ENCODE results near the gene ZGPAT. TPM values are rescaled to one million over a fixed set of nuclear protein-coding genes. Genes with fewer than 3 reads are reported as not detected.

ZGPAT gene
- total and polyA plus RNA-seq, 2 donors (not counting 3 experiments of a cell fraction or from before 2014, with no cell fraction given): 23.1 to 29.3 TPM

- peak; percentile 45 for DNase-seq (ENCODE audit: low read depth, low spot score)
- H3K27ac ChIP-seq (ENCODE audit: insufficient read depth, low read depth, low read length): no peak within 1 kb of the TSS
- no peaks in the 10 kb centered on the region for H3K36me3 ChIP-seq (ENCODE audit: control insufficient read depth in 2 of 2, extremely low read depth in 1 of 2, insufficient read depth in 2 of 2, low read length in 2 of 2)
- dilution Hi-C loops (cut with MboI; ENCODE audit: extremely low pct_ligation_motif_present, low sequenced_read_pairs) (no loop called here), intact Hi-C loops (cut with micrococcal nuclease) (loop anchor here (5.0 kb wide), 1 partner anchor 41 kb away; the partner anchor contains the start of genes LIME1 and SLC2A4RG)
- peak; percentile 49 for FAIRE-seq
- H3K4me2 ChIP-seq (ENCODE audit: insufficient read depth, low read length): no peak within 1 kb of the TSS
- H3K4me1 ChIP-seq (ENCODE audit: control insufficient read depth, extremely low read depth, insufficient read depth, low read length): peaks cover 35% of the 10 kb centered on the region
- no peaks in the 10 kb centered on the region for H4K20me1 ChIP-seq (replicated peaks; ENCODE audit: control insufficient read depth, extremely low read depth, insufficient read depth, low read length)
- H3K9ac ChIP-seq (replicated peaks; ENCODE audit: extremely low read depth, insufficient read depth, low read length): no peak within 1 kb of the TSS
- no peaks in the 10 kb centered on the region for H3K79me2 ChIP-seq (ENCODE audit: control insufficient read depth, insufficient read depth, low read length)
- no peak for TF ChIP-seq MAX (IDR thresholded peaks at IDR 0.05; ENCODE audit: insufficient read depth, insufficient read length)
- peak; percentile 88 for TF ChIP-seq POLR2AphosphoS5 (IDR thresholded peaks at IDR 0.05; ENCODE audit: insufficient read depth, low read depth, low read length)
- TF ChIP-seq POLR2A (IDR thresholded peaks at IDR 0.05; ENCODE audit: low read depth, low read length): peak; percentile 80
- no TSS peak for BruUV-seq (replicated peaks)
- H3K9me3 ChIP-seq (replicated peaks; ENCODE audit: control insufficient read depth, insufficient read depth, low read length): no peaks in the 10 kb centered on the region
- H3K9me1 ChIP-seq (replicated peaks; ENCODE audit: control insufficient read depth, extremely low read depth, insufficient read depth, low read length): no peaks in the 10 kb centered on the region
- no peak within 1 kb of the TSS for H2AFZ ChIP-seq (ENCODE audit: low read depth, low read length)
- peak within 1 kb of the TSS in 2 of 3 experiments; percentile 5 to 34 for H3K4me3 ChIP-seq (replicated peaks in 1 of 3; ENCODE audit: insufficient read depth in 1 of 3, low read depth in 1 of 3, low read length in 3 of 3)
- ChIA-PET POLR2A (interaction anchor here (0.6 kb wide), 1 partner anchor 10 kb away, joined by 3 read pairs; no protein-coding TSS in a partner anchor), CTCF (interaction anchor here (0.7 to 3.0 kb wide), 6 partner anchors 9 to 159 kb away, joined by 3 to 19 read pairs (median 5); partner anchors contain the start of genes ARFRP1, PTK6 and ZGPAT)
- H3K27me3 ChIP-seq (ENCODE audit: control insufficient read depth in 2 of 2, insufficient read depth in 2 of 2, low read length in 2 of 2): no peaks in the 10 kb centered on the region
Measured at GRCh38 chr20:63696628-63697356, 11.0 kb upstream of the ZGPAT start, which contains the start of gene TNFRSF6B. TSS of gene TNFRSF6B (plus strand) at chr20:63696652. CDS start at chr20:63696768, 116 bp downstream.

DNA sequence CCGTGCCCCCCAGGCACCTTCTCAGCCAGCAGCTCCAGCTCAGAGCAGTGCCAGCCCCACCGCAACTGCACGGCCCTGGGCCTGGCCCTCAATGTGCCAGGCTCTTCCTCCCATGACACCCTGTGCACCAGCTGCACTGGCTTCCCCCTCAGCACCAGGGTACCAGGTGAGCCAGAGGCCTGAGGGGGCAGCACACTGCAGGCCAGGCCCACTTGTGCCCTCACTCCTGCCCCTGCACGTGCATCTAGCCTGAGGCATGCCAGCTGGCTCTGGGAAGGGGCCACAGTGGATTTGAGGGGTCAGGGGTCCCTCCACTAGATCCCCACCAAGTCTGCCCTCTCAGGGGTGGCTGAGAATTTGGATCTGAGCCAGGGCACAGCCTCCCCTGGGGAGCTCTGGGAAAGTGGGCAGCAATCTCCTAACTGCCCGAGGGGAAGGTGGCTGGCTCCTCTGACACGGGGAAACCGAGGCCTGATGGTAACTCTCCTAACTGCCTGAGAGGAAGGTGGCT, 10.4 kb upstream of the ZGPAT start:
- Histone ChIP-seq H3K27ac (ENCODE audit: insufficient read depth, low read depth, low read length) (no peak overlapping the region), H3K79me2 (ENCODE audit: control insufficient read depth, insufficient read depth, low read length) (no peaks in the 10 kb centered on the region), H3K4me1 (ENCODE audit: control insufficient read depth, extremely low read depth, insufficient read depth, low read length) (peaks cover 35% of the 10 kb centered on the region), H4K20me1 (replicated peaks; ENCODE audit: control insufficient read depth, extremely low read depth, insufficient read depth, low read length) (no peaks in the 10 kb centered on the region), H3K9me1 (replicated peaks; ENCODE audit: control insufficient read depth, extremely low read depth, insufficient read depth, low read length) (no peaks in the 10 kb centered on the region), H3K4me2 (ENCODE audit: insufficient read depth, low read length) (no peak overlapping the region), H2AFZ (ENCODE audit: low read depth, low read length) (no peak overlapping the region), H3K27me3 (ENCODE audit: control insufficient read depth in 2 of 2, insufficient read depth in 2 of 2, low read length in 2 of 2) (no peaks in the 10 kb centered on the region), H3K4me3 (replicated peaks in 1 of 3; ENCODE audit: insufficient read depth in 1 of 3, low read depth in 1 of 3, low read length in 3 of 3) (no peak overlapping the region), H3K36me3 (ENCODE audit: control insufficient read depth in 2 of 2, extremely low read depth in 1 of 2, insufficient read depth in 2 of 2, low read length in 2 of 2) (no peaks in the 10 kb centered on the region), H3K9ac (replicated peaks; ENCODE audit: extremely low read depth, insufficient read depth, low read length) (no peak overlapping the region), H3K9me3 (replicated peaks; ENCODE audit: control insufficient read depth, insufficient read depth, low read length) (no peaks in the 10 kb centered on the region)
- ChIA-PET CTCF (interaction anchor here (0.9 to 3.0 kb wide), 6 partner anchors 9 to 167 kb away, joined by 3 to 19 read pairs (median 5); partner anchors contain the start of genes ARFRP1, PTK6 and ZGPAT), POLR2A (no interaction called here)
- dilution Hi-C loops (cut with MboI; ENCODE audit: extremely low pct_ligation_motif_present, low sequenced_read_pairs) (no loop called here), intact Hi-C loops (cut with micrococcal nuclease) (loop anchor here (5.0 kb wide), 1 partner anchor 40 kb away; the partner anchor contains the start of genes LIME1 and SLC2A4RG)
- no peak for FAIRE-seq
- no peak for DNase-seq (ENCODE audit: low read depth, low spot score)
- BruUV-seq (replicated peaks): no TSS peak
- TF ChIP-seq CTCF (IDR thresholded peaks at IDR 0.05; ENCODE audit: extremely low read depth in 1 of 2, insufficient read depth in 1 of 2, low read depth in 1 of 2, low read length in 2 of 2) (no peak), GATA2 (IDR thresholded peaks at IDR 0.05; ENCODE audit: insufficient read depth, insufficient read length, low read depth, low read length) (no peak), MYC (IDR thresholded peaks at IDR 0.05; ENCODE audit: low read depth, low read length) (no peak), FOS (IDR thresholded peaks at IDR 0.05; ENCODE audit: borderline replicate concordance, insufficient read depth, low read length) (no peak), MAX (IDR thresholded peaks at IDR 0.05; ENCODE audit: insufficient read depth, insufficient read length) (no peak), JUN (IDR thresholded peaks at IDR 0.05; ENCODE audit: borderline replicate concordance, insufficient read depth, insufficient read length, low read depth) (no peak)
